Heart left ventricle (tissue), 11 donors: Measurements from ENCODE around the gene RIMKLA. TPM values are rescaled to one million over a fixed set of nuclear protein-coding genes. Genes with fewer than 3 reads are reported as not detected.

Experiments
- polyA plus RNA-seq, 2 donors: library from polyadenylated mRNA; stranded (reverse); fragments of 200-250 nt; gene quantifications; one replicate each; pipeline ENCODE4 v1.2.3, GENCODE V29; 2013
- total RNA-seq, 9 donors: library from RNA; depleted of rRNA in 2 of 9; stranded (reverse); fragments of >200 nt in 2 of 9; fragmentation: NEBNext Ultra II Directional in 3 of 9; extraction: Animal tissue kit (Norgen Biotek cat#: 25700) in 3 of 9; gene quantifications; one replicate each; pipeline versions ENCODE4 v1.1.0 to v1.2.4, GENCODE V29; 2016 to 2023
- donor health status: ischemic (EF 13 %, LVEDD 7.1; RV severe dilation, severe dysfunction).
- donor health status: healthy with polysubstance abuse.
- donor health status: DM: no; HTN: yes; CAD: no.
- donor health status: DM: no; HTN: no; CAD: no.
- donor health status: ischemic (EF 25% LVEDD 5.7; RV mildly dilated, moderate dysfunction).
- donor health status: healthy.
- donor health status: DM: yes; HTN: yes; CAD: no.
- donor health status: PGD.
- donor health status: nonischemic (EF 23%, LVEDD 6.1; RV moderate dilation, normal function).

Gene RIMKLA
- total and polyA plus RNA-seq, 11 donors = 2.3 to 15.3 (median 8.2) TPM

Other genes with a start within 250 kb of the RIMKLA start
- gene GUCA2B, start 227.4 kb upstream of the RIMKLA start, total RNA-seq = not detected
- gene GUCA2B, start 227.4 kb upstream of the RIMKLA start, polyA plus RNA-seq = not detected
- gene GUCA2A, start 216.0 kb upstream of the RIMKLA start, total RNA-seq = not detected
- not detected for gene GUCA2A, start 216.0 kb upstream of the RIMKLA start, polyA plus RNA-seq
- 10 to 100 TPM; 33.4 to 48.8 (median 42.3) TPM for gene FOXJ3, start 45.6 kb upstream of the RIMKLA start, total RNA-seq
- 10 to 100 TPM; 10.8 to 19.2 TPM for gene FOXJ3, start 45.6 kb upstream of the RIMKLA start, polyA plus RNA-seq
- gene ZMYND12, start 75.2 kb downstream of the RIMKLA start, total RNA-seq = 1 to 10 TPM in 7 of 9 donors, under 1 TPM in 2; 0.49 to 3.5 (median 2.3) TPM
- 1 to 10 TPM in 1 of 2 donors, under 1 TPM in 1; 0.47 to 1.2 TPM for gene ZMYND12, start 75.2 kb downstream of the RIMKLA start, polyA plus RNA-seq
- gene PPCS, start 75.8 kb downstream of the RIMKLA start, total RNA-seq = 10 to 100 TPM; 34.3 to 47.5 (median 37.0) TPM
- gene PPCS, start 75.8 kb downstream of the RIMKLA start, polyA plus RNA-seq = 10 to 100 TPM; 49.7 to 50.7 TPM
- 1 to 10 TPM in 7 of 9 donors, under 1 TPM in 2; 0.24 to 3.8 (median 2.0) TPM for gene CCDC30, start 82.5 kb downstream of the RIMKLA start, total RNA-seq
- gene CCDC30, start 82.5 kb downstream of the RIMKLA start, polyA plus RNA-seq = under 1 TPM; 0.80 TPM